GM18909 (cell line): ENCODE data around the gene CRTAC1.

Experiments used
- ATAC-seq: cut with Tn5 transposase; IDR thresholded peaks from one replicate; pipeline ENCODE4 v1.9.1; 2021; ENCODE audit warnings: mild to moderate bottlenecking; ENCODE audit not compliant: unreplicated experiment, poor library complexity

Gene CRTAC1

GRCh38 chr10:97927622-97928021 lies 102.8 kb downstream of the CRTAC1 start:
- ATAC-seq = no peak

GRCh38 chr10:97926055-97926454 lies 104.4 kb downstream of the CRTAC1 start:
- ATAC-seq = no peak

DNA sequence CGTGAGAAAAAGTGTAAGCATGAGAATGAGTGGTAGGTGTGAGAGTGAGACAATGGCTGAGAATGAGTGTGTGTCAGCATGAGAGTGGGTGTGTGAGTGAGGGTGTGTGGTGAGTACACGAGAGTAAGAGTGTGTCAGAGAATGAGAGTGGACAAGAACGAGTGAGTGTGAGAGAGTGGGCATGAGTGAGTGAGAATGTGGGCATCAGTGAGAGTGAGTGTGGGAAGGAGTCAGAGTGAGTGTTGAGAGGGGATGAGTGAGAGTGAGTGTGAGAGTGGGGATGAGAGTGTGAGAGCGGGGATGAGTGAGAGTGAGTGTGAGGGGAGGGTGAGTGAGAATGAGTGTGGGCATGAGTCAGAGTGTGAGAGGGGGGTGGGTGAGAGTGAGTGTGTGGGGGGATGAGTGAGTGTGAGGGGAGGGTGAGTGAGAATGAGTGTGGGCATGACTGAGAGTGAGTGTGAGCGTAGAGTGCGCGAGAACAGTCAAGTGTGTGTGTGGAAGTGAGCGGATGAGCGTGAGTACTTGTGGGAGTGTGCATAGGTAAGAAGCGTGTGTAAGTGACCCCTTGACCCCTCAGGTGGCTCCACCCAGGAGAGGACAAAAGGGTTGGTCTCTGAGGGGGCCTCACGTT lies 105.0 kb downstream of the CRTAC1 start:
- ATAC-seq = no peak

DNA sequence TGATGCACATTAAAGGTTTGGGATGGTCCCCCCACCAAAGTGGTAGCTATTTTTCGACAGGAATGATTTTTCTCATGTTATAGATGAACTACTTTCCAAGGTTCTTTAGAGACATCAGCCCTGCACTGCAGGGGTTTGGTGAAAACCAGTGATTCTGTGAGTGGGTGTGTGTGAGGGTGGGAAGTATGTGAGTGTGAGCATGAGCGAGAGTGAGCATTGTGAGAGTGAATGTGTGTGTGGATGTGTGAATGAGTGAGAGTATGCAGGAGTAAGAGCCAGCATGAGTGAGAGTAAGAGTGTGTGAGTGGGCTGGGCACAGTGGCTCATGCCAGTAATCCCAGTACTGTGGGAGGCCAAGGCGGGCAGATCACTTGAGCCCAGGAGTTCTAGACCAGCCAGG lies 105.7 kb downstream of the CRTAC1 start:
- ATAC-seq = no peak

DNA sequence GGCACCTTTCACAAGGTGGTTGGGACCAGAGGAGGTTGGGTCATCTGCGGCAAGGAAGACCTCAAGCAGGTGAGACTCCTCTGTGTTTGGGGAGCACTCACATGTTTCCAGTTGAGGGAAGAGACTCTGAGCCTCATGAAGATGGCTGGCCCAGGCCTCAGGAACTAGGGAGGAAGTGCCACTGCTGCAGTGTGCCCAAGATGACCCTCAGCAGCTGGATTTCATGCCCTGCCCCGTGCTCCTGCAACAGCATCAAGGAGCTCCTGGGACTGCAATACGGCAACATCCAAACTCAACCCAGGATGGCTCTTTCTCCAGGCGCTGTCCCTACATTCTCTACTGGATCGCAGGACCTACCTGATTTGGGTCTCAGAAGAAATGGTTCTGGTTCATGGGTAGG lies 106.9 kb downstream of the CRTAC1 start:
- ATAC-seq = no peak

GRCh38 chr10:97923057-97923456 lies 107.4 kb downstream of the CRTAC1 start:
- ATAC-seq = no peak

- ATAC-seq = no peak
Measured at GRCh38 chr10:97922022-97922758, 108.2 kb downstream of the CRTAC1 start.

DNA sequence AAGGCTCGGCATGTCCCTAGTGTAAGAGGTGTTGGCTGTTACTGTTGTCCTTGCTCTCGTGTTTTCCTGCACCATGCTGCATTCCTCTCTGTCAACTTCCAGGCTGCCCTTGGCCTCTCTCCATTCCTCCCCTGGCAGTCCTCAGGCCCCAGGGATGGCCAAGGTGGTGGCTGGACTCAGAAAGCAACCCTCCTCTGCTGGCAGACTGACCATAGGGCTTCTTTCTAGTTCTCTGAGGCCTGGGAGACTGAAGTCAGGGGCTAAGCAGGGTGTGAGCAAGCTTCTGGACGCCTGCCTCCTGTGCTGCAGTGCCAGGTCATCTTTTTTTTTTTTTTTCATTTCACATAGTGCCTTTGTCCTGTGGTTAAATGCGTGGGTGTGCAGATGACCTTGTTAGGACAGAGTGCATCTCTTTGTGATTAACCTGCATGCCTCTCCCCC lies 108.8 kb downstream of the CRTAC1 start:
- no peak for ATAC-seq

- ATAC-seq = no peak
Measured at GRCh38 chr10:97920865-97921264, 109.6 kb downstream of the CRTAC1 start.

GRCh38 chr10:97919012-97919411 lies 111.4 kb downstream of the CRTAC1 start:
- ATAC-seq = no peak

DNA sequence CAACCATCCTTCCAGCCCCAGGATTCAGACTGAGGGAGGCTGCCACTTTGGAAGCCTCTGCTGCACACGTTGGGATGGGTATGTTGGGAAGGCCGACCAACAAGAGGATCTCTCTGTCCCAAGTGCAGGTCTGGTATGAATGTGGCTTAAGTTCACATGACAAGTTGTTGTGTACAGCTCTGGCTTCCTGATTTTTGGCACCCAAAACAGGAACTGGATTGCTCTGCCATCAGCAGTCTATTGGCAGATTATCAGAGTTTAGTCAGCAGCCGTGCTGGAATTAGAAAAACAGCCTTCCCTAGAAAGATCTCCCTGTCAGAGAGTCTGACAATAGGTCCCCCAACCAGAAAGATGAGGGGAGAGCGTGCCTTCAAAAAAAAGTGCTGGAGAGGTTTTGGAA lies 113.8 kb downstream of the CRTAC1 start:
- ATAC-seq = no peak

DNA sequence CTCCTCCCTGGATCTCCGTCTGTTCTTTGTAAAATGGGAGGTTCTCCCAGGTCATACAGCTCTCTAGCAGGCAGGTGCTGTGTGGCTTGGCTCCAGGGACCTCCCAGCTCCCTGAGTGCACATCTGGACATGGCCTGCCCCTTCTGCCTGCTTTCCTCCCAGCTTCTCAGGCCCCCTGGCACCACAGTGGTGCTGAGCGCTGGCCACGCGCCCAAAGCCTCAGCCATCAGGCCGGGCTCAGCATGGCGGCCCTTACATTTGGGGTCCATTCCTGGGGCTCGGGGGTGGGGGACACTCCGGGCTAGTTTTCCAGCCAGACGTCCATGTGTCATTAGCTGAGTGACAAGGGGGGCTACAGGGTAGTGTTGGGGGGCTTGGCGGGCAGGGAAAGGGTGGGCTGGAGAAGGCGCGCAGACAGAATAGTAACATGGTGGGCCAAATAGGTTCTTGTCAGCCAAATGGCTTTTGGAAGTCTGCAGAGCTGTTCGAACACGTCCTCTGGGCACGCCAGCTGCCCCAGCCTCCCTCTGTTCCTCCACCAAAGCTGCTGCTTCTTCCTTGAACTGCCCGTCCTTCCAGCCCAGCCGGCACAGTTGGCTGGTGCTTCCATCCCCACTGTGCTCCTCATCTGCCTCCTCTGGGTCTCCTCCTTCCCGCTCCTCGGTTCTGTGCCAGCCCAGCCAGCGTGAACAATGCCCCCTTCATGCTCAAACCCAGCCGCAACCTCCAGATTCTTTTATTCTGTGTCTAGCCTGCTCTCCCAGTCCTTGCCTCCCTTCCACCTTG lies 114.9 kb downstream of the CRTAC1 start:
- no peak for ATAC-seq

GRCh38 chr10:97914837-97915211 lies 115.6 kb downstream of the CRTAC1 start:
- ATAC-seq = peak; percentile 75

DNA sequence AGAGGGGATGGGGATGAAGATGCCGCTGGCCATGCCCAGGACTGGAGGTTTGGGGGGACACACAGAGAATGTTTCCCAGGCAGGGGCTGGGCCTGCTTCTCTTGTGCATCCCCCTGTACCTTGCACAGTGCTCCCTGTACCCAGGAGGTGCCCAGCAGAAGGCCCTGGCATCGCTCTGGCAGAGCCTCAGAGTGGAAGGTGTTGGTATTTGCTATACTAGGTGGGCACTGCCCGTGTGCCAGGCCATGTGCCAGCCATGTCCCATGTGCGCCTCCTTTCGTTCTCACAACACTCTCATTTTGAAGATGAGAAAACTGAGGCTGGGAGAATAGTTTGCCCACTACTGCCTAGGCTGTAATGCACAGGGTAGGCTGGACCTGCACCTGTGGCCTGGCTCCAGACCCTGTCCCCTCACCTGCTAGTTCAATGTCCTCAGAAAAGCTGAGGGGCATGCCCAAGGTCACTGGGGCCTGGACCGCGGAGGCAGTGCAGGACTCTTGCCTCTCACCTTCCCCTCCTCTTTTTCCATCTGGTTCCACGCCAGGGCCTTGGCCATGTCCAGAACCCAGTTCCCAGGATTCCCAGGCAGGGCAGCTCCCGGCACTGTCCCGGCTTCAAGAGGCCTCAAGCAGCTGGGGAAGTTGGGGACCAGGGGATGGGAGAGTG lies 116.1 kb downstream of the CRTAC1 start:
- ATAC-seq = no peak

GRCh38 chr10:97913614-97914013 lies 116.8 kb downstream of the CRTAC1 start:
- no peak for ATAC-seq

DNA sequence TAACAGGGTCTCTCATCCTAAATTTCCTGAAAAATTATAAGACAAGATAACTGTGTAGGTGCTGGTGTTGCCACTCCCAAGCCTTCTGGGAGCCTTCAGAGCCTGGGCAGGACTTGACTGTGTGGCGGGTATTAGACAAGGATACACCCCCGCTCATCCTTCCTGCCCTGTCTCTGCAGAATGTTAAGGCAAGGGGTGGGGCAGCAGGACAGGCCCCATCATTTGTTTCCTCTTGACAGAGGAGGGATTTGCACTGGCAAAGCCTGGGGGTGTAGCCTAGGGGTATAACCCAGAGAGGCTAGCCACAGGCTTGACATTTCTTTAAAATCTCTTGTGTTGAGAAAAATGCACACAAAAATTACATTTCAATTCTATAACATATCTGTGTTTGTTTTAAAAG lies 117.2 kb downstream of the CRTAC1 start:
- ATAC-seq = no peak

DNA sequence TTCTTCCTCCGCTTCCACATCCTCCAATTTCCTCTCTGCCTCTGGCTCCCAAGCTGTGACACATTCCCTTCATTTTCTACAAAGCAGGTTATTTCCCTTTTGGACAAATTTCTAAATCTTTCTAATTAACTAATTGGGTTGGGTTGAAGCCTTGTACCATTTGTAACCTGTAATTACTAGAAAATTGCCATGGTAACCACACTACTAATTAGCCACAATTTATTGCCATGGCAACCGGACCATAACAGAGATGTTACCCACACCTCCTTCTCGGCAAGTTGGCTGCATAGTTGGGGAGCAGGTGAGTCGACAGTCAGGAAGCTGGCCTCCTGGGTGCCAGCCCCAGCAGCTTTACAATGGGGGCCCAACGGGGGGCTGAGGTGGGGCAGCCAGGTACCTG lies 119.2 kb downstream of the CRTAC1 start:
- no peak for ATAC-seq

- ATAC-seq = no peak
Measured at GRCh38 chr10:97910661-97911060, 119.8 kb downstream of the CRTAC1 start.

DNA sequence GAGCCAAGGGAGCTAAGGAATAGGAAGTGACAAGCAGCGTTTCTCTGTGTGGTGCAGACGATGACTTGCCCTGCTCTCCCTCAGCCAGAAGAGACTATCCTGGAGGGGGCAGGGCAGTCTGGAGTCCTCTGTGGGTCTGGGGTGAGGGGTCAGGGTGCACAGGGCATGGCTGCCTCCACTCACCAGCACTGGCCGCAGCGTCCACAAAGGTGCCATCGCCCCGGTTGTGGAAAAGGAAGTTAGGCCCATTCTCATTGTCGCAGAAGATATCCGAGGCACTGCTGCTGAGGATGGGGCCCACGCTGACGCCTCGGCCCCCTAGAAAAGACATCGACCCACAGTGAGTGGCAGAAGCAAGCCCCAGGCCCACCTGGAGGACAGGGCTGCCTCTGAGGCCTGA lies 122.6 kb downstream of the CRTAC1 start:
- ATAC-seq = no peak

- ATAC-seq = no peak
Measured at GRCh38 chr10:97907211-97907610, 123.2 kb downstream of the CRTAC1 start.

- ATAC-seq = no peak
Measured at GRCh38 chr10:97905276-97905675, 125.1 kb downstream of the CRTAC1 start.
